Measurements from ENCODE around the gene DBN1.
"Not testable (repeated sequence)": the region's sequence is repeated elsewhere in the genome, so short reads cannot be mapped to it uniquely, and the experiment has no call there.

DBN1 gene

GRCh38 chr5:177421062-177421798 is 52.2 kb downstream of the DBN1 start:
- Histone ChIP-seq H4K8ac (ENCODE audit: low read depth, low read length) (no peak overlapping the region), H3K4ac (ENCODE audit: low read length) (no peak overlapping the region), H2BK12ac (ENCODE audit: low read length) (no peak overlapping the region), H3K4me1 (ENCODE audit: control insufficient read depth in 2 of 2, insufficient read depth in 1 of 2, low read depth in 1 of 2, low read length in 2 of 2) (peaks cover 4% of the 10 kb centered on the region in 2 donors), H2AK5ac (ENCODE audit: low read depth, low read length) (no peak overlapping the region), H3K18ac (ENCODE audit: low read length) (no peak overlapping the region), H3K27ac (replicated peaks; ENCODE audit: low read length) (no peak overlapping the region), H3K79me1 (ENCODE audit: low read depth, low read length) (no peaks in the 10 kb centered on the region), H3K23ac (ENCODE audit: low read depth, low read length, poor library complexity) (no peak overlapping the region), H3K4me2 (ENCODE audit: insufficient read depth, low read length, poor library complexity, severe bottlenecking) (no peak overlapping the region), H3K9ac (ENCODE audit: low read depth, low read length, poor library complexity) (no peak overlapping the region), H4K91ac (ENCODE audit: low read depth, low read length, poor library complexity) (no peak overlapping the region), H2BK5ac (ENCODE audit: low read length) (no peak overlapping the region), H3K14ac (ENCODE audit: low read length) (no peak overlapping the region), H3K27me3 (ENCODE audit: control insufficient read depth in 3 of 3, insufficient read depth in 3 of 3, low read depth in 1 of 3, low read length in 3 of 3) (peaks cover 0 to 5% (median 0%) of the 10 kb centered on the region in 3 experiments), H3K36me3 (replicated peaks in 1 of 2; ENCODE audit: control insufficient read depth in 2 of 2, insufficient read depth in 2 of 2, low read length in 2 of 2) (no peaks in the 10 kb centered on the region), H2AFZ (ENCODE audit: low read length) (no peak overlapping the region), H2BK15ac (ENCODE audit: low read length) (no peak overlapping the region), H2BK120ac (ENCODE audit: low read depth, low read length) (no peak overlapping the region), H3K9me3 (replicated peaks in 1 of 2; ENCODE audit: control insufficient read depth in 2 of 2, insufficient read depth in 1 of 2, low read depth in 1 of 2, low read length in 2 of 2) (no peaks in the 10 kb centered on the region), H3K4me3 (ENCODE audit: low read length in 2 of 2) (no peak overlapping the region)
- no peak for DNase-seq (ENCODE audit: low spot score)
- no CpG with 5 or more reads among the region's 6 CpGs for WGBS, 2 donors (ENCODE audit: extremely low coverage in 2 of 2, insufficient read length in 2 of 2, insufficient replicate concordance in 1 of 2)

GRCh38 chr5:177420472-177420871 is 53.0 kb downstream of the DBN1 start:
- DNase-seq (ENCODE audit: low spot score); H2BK12ac ChIP-seq (ENCODE audit: low read length); H2AFZ ChIP-seq (ENCODE audit: low read length); H3K79me1 ChIP-seq (ENCODE audit: low read depth, low read length); H3K9ac ChIP-seq (ENCODE audit: low read depth, low read length, poor library complexity); H4K91ac ChIP-seq (ENCODE audit: low read depth, low read length, poor library complexity); H2AK5ac ChIP-seq (ENCODE audit: low read depth, low read length); H3K9me3 ChIP-seq (replicated peaks in 1 of 2; ENCODE audit: control insufficient read depth in 2 of 2, insufficient read depth in 1 of 2, low read depth in 1 of 2, low read length in 2 of 2); H4K8ac ChIP-seq (ENCODE audit: low read depth, low read length); H3K36me3 ChIP-seq (replicated peaks in 1 of 2; ENCODE audit: control insufficient read depth in 2 of 2, insufficient read depth in 2 of 2, low read length in 2 of 2); H3K4me2 ChIP-seq (ENCODE audit: insufficient read depth, low read length, poor library complexity, severe bottlenecking); H2BK5ac ChIP-seq (ENCODE audit: low read length); H3K23ac ChIP-seq (ENCODE audit: low read depth, low read length, poor library complexity); H3K4me1 ChIP-seq (ENCODE audit: control insufficient read depth in 2 of 2, insufficient read depth in 1 of 2, low read depth in 1 of 2, low read length in 2 of 2); H2BK120ac ChIP-seq (ENCODE audit: low read depth, low read length); H3K14ac ChIP-seq (ENCODE audit: low read length); H2BK15ac ChIP-seq (ENCODE audit: low read length); H3K4me3 ChIP-seq (ENCODE audit: low read length in 2 of 2); H3K27ac ChIP-seq (replicated peaks; ENCODE audit: low read length); H3K4ac ChIP-seq (ENCODE audit: low read length); H3K18ac ChIP-seq (ENCODE audit: low read length); H3K27me3 ChIP-seq (ENCODE audit: control insufficient read depth in 3 of 3, insufficient read depth in 3 of 3, low read depth in 1 of 3, low read length in 3 of 3): not testable (repeated sequence)
- WGBS, 2 donors (ENCODE audit: extremely low coverage in 2 of 2, insufficient read length in 2 of 2, insufficient replicate concordance in 1 of 2), result no CpG with 5 or more reads among the region's 7 CpGs

- H3K4me3 ChIP-seq (ENCODE audit: low read length in 2 of 2), result no peak overlapping the region
- no peak overlapping the region for H4K8ac ChIP-seq (ENCODE audit: low read depth, low read length)
- no peak overlapping the region for H3K14ac ChIP-seq (ENCODE audit: low read length)
- H3K36me3 ChIP-seq (replicated peaks in 1 of 2; ENCODE audit: control insufficient read depth in 2 of 2, insufficient read depth in 2 of 2, low read length in 2 of 2), result no peaks in the 10 kb centered on the region
- no peaks in the 10 kb centered on the region for H3K9me3 ChIP-seq (replicated peaks in 1 of 2; ENCODE audit: control insufficient read depth in 2 of 2, insufficient read depth in 1 of 2, low read depth in 1 of 2, low read length in 2 of 2)
- no peaks in the 10 kb centered on the region for H3K79me1 ChIP-seq (ENCODE audit: low read depth, low read length)
- H3K27me3 ChIP-seq (ENCODE audit: control insufficient read depth in 3 of 3, insufficient read depth in 3 of 3, low read depth in 1 of 3, low read length in 3 of 3), result peaks cover 0 to 7% (median 0%) of the 10 kb centered on the region in 3 experiments
- no peak overlapping the region for H3K27ac ChIP-seq (replicated peaks; ENCODE audit: low read length)
- H2AK5ac ChIP-seq (ENCODE audit: low read depth, low read length), result no peak overlapping the region
- H2BK5ac ChIP-seq (ENCODE audit: low read length), result no peak overlapping the region
- no peak overlapping the region for H2BK12ac ChIP-seq (ENCODE audit: low read length)
- no peak overlapping the region for H3K4me2 ChIP-seq (ENCODE audit: insufficient read depth, low read length, poor library complexity, severe bottlenecking)
- H3K18ac ChIP-seq (ENCODE audit: low read length), result no peak overlapping the region
- no peak overlapping the region for H3K9ac ChIP-seq (ENCODE audit: low read depth, low read length, poor library complexity)
- no peaks in the 10 kb centered on the region for H3K4me1 ChIP-seq (ENCODE audit: control insufficient read depth in 2 of 2, insufficient read depth in 1 of 2, low read depth in 1 of 2, low read length in 2 of 2)
- H2AFZ ChIP-seq (ENCODE audit: low read length), result no peak overlapping the region
- DNase-seq (ENCODE audit: low spot score), result no peak
- no peak overlapping the region for H3K4ac ChIP-seq (ENCODE audit: low read length)
- H2BK120ac ChIP-seq (ENCODE audit: low read depth, low read length), result no peak overlapping the region
- no CpG with 5 or more reads among the region's 3 CpGs for whole genome bisulfite sequencing, 2 donors (ENCODE audit: extremely low coverage in 2 of 2, insufficient read length in 2 of 2, insufficient replicate concordance in 1 of 2)
- H2BK15ac ChIP-seq (ENCODE audit: low read length), result no peak overlapping the region
- H4K91ac ChIP-seq (ENCODE audit: low read depth, low read length, poor library complexity), result no peak overlapping the region
- no peak overlapping the region for H3K23ac ChIP-seq (ENCODE audit: low read depth, low read length, poor library complexity)
Observed at GRCh38 chr5:177419046-177419445, 54.4 kb downstream of the DBN1 start.

- H3K4me2 ChIP-seq (ENCODE audit: insufficient read depth, low read length, poor library complexity, severe bottlenecking); H2AFZ ChIP-seq (ENCODE audit: low read length); H3K79me1 ChIP-seq (ENCODE audit: low read depth, low read length); H4K8ac ChIP-seq (ENCODE audit: low read depth, low read length); H2AK5ac ChIP-seq (ENCODE audit: low read depth, low read length); DNase-seq (ENCODE audit: low spot score); H3K27ac ChIP-seq (replicated peaks; ENCODE audit: low read length); H3K4me1 ChIP-seq (ENCODE audit: control insufficient read depth in 2 of 2, insufficient read depth in 1 of 2, low read depth in 1 of 2, low read length in 2 of 2); H2BK120ac ChIP-seq (ENCODE audit: low read depth, low read length); H3K9me3 ChIP-seq (replicated peaks in 1 of 2; ENCODE audit: control insufficient read depth in 2 of 2, insufficient read depth in 1 of 2, low read depth in 1 of 2, low read length in 2 of 2); H3K36me3 ChIP-seq (replicated peaks in 1 of 2; ENCODE audit: control insufficient read depth in 2 of 2, insufficient read depth in 2 of 2, low read length in 2 of 2); H2BK15ac ChIP-seq (ENCODE audit: low read length); H4K91ac ChIP-seq (ENCODE audit: low read depth, low read length, poor library complexity); H3K23ac ChIP-seq (ENCODE audit: low read depth, low read length, poor library complexity); H3K27me3 ChIP-seq (ENCODE audit: control insufficient read depth in 3 of 3, insufficient read depth in 3 of 3, low read depth in 1 of 3, low read length in 3 of 3); H2BK5ac ChIP-seq (ENCODE audit: low read length); H3K14ac ChIP-seq (ENCODE audit: low read length); H2BK12ac ChIP-seq (ENCODE audit: low read length); H3K4me3 ChIP-seq (ENCODE audit: low read length in 2 of 2); H3K9ac ChIP-seq (ENCODE audit: low read depth, low read length, poor library complexity); H3K18ac ChIP-seq (ENCODE audit: low read length); H3K4ac ChIP-seq (ENCODE audit: low read length): not testable (repeated sequence)
- WGBS, 2 donors (ENCODE audit: extremely low coverage in 2 of 2, insufficient read length in 2 of 2, insufficient replicate concordance in 1 of 2), result no CpG with 5 or more reads among the region's 6 CpGs
Observed at GRCh38 chr5:177417081-177417480, 56.4 kb downstream of the DBN1 start.
